Left hindlimb (tissue), 1 donor: ENCODE measurements around the gene INSYN2B.
"Not testable (repeated sequence)": the region's sequence is repeated elsewhere in the genome, so short reads cannot be mapped to it uniquely, and the experiment has no call there.

Source experiments
- DNase-seq: peaks from one replicate; pipeline ENCODE4 v3.0.0-alpha.2; 2018

The INSYN2B gene

GRCh38 chr5:169840405-169840804 is 139.9 kb downstream of the INSYN2B start:
- DNase-seq = no peak

GRCh38 chr5:169838688-169839087 is 141.6 kb downstream of the INSYN2B start:
- DNase-seq = no peak

GRCh38 chr5:169837686-169838085 is 142.6 kb downstream of the INSYN2B start:
- no peak for DNase-seq

GRCh38 chr5:169836835-169837536 is 143.3 kb downstream of the INSYN2B start:
- DNase-seq = no peak

- not testable (repeated sequence) for DNase-seq
Observed at GRCh38 chr5:169834540-169834939, 145.8 kb downstream of the INSYN2B start.

GRCh38 chr5:169833681-169834292 is 146.5 kb downstream of the INSYN2B start:
- not testable (repeated sequence) for DNase-seq

GRCh38 chr5:169832845-169833244 is 147.4 kb downstream of the INSYN2B start:
- no peak for DNase-seq

GRCh38 chr5:169832304-169832703 is 148.0 kb downstream of the INSYN2B start:
- no peak for DNase-seq

GRCh38 chr5:169831331-169831730 is 149.0 kb downstream of the INSYN2B start:
- DNase-seq = no peak

- no peak for DNase-seq
Observed at GRCh38 chr5:169828385-169828784, 151.9 kb downstream of the INSYN2B start.

- no peak for DNase-seq
Observed at GRCh38 chr5:169827769-169828168, 152.5 kb downstream of the INSYN2B start.

- no peak for DNase-seq
Observed at GRCh38 chr5:169826618-169827017, 153.7 kb downstream of the INSYN2B start.

GRCh38 chr5:169817031-169817430 is 163.3 kb downstream of the INSYN2B start:
- no peak for DNase-seq

GRCh38 chr5:169814522-169814921 is 165.8 kb downstream of the INSYN2B start:
- no peak for DNase-seq
